GM21360 (cell line): ENCODE results near the gene URAD.
A peak's percentile ranks its signal among the peaks of the same experiment; 100 is the strongest.

Experiments used
- ATAC-seq: cut with Tn5 transposase; IDR thresholded peaks from one replicate; pipeline ENCODE4 v1.9.1; 2021; ENCODE audit warnings: mild to moderate bottlenecking, moderate library complexity; ENCODE audit not compliant: unreplicated experiment

Gene URAD

DNA sequence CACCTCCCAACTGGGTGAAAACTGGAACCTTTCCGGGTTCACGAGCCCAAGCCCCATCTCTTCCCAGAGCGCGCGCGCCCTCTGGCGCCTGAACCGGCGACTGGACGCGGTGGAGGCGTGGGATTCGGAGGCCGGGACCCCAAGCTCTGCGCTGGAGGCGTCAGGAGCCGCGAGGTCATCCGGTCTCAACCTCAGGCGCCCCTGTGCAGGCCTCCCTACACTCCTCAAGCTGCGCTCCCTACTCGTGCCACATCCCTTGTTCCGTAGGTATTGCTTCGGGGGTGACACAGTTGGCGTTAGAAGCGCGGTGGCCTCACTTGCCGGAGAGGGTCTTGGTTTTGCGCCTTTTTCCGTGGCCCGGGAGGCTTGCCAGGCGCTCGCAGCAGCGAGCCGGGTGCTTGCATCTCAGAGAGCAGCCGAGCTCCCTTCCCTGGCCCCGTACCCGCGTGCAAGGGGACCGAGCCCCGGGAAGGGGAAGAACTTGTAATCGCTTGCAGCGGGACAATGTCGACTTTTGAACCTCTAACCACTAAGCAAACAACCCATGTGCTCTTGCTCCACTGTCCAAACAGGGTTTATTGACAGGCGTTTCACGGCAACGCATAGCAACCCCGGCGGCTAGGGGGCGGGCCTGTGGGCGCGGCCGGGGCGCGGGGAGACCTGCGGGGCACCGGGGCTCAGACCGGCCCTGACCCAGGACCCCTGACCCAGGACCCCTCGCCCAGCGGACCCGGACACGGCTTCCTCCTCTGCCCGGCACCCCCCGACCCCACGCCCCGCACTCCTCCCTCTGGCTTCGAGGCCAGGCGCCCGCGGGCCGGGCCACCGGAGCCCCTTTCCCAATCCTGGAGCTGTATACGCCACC is 27.9 kb downstream of the URAD start:
- ATAC-seq, result no peak

DNA sequence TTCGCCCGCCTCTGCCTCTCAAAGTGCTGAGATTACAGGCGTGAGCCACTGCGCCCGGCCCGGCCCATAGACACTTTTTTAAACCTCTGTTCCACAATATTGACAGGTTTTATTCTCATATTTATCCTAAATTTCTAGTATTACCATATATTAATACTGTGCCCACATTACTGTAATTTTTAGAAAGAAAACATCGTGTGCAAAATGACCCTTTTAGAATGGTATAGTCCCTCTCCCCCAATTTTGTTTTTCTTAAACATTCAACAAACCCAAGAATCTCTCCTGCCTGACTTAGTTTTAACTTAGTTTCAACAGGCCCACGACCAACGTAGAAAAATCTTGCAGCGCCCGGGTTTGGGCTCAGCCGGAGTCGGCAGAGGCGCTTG is 28.5 kb downstream of the URAD start:
- ATAC-seq, result no peak

DNA sequence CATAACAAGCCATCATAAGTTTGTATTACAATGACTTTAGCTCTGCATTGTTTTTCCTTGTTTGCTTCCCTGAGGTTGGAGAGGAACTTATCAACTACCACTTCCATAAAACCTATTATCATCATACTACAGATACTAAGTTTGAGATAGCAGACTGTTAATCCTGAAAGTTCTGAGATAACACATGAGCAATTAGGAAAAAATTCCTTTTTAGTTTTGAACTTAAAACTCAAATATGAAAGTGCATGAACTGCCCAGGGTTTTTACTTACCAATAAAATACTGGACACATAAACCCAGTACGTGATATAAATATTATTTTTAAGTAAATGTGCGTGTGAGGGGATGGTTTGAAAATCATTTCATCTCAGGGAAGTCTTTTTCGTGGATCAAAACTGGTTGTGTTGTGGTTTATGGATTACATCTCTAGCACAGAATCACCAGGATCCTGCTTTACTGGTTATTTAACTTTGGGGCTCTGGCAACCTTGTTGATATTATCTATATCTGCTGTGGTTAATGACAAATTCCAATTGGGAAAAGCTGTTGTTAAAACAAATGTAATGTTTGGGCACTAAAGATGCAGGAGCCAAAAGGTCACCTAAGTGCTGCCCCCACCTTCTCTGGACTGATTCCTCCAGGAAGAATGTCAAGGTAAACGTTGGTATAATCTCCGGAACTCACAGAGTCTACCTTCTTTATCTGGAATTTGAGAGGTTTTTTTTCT is 31.8 kb downstream of the URAD start:
- ATAC-seq, result no peak

DNA sequence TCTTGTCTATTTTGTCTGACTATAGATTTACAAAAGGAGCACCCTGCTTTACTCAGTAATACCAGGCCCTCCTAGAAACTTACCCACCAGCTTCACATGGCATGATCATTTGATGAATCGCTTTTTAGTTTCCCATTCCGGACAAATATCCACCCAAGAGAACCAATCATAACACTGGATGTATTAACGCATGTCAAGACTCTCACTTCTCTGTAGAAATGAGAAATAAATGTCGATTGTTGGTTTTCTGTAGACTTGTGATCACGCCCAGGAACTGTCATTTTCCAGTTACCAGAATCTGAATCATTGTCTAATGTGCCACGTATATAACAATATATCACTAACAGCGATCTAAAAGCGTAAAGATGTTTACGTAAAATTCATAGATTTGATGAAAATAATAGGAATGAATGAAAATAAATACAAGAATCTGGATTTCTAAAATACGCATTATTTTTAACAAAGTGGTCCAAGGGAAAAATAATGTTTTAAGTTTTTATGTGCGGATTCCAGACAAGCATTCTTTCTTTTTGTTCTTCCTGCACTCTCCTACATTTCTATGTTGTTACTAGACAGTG is 33.4 kb downstream of the URAD start:
- no peak for ATAC-seq

DNA sequence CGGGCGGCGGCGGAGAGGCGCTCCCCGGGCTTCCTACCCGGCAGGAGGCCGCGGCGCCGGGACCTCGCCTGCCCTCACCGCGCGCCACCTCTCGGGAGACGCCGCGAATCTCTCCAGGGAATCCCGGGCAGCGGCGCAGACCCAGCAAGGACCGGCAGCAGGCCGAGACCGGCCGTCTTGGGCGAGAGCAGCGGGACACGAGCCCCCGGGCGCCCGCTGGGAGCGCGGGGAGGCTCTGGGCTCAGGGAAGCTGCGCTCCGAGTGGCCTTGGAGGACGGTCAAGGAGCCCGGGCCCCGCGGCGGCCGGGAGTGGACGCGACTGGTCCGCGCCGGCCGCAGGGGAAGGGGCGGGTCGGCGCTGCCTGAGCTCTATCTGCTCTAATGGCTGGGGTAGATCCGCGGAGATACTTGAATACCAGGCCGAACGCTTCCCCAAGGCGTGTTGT is 34.1 kb downstream of the URAD start:
- peak; percentile 27 for ATAC-seq

DNA sequence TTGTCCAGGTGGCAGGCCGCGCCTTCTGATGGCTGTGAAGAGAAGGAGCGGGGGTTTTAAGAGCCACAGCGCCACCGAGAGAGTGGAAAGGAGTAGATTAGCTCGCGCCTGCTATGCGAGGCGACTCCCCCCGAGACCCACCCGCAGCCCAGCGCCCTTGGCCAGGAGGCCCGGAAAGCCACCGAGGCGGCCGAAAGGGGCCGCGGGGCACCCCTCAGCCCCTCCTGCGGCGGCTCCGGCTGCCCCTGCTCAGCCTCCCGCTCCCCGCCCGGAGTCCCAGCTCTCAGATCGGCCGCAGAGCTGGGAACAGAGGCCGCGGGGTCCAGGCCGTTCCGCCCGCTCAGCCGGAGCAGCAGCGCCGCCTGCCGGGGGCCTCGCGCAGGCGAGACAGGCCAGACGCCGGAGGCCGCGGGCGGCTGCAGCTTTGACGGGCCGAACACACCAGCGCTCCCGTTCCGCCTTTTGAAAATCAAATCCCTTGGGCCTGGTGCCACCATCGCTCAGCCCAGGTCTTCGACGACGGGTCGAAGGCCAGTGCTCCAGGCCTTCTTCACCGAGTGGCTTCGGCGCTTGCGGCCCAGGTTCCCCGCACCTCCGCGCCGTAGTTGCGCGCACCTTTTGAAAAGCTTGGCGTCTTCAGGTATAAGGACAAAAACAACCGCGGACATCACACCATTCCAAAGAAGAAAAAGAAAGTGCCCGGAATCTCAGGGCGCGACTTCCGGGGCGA is 34.7 kb downstream of the URAD start:
- peak; percentile 85 for ATAC-seq

DNA sequence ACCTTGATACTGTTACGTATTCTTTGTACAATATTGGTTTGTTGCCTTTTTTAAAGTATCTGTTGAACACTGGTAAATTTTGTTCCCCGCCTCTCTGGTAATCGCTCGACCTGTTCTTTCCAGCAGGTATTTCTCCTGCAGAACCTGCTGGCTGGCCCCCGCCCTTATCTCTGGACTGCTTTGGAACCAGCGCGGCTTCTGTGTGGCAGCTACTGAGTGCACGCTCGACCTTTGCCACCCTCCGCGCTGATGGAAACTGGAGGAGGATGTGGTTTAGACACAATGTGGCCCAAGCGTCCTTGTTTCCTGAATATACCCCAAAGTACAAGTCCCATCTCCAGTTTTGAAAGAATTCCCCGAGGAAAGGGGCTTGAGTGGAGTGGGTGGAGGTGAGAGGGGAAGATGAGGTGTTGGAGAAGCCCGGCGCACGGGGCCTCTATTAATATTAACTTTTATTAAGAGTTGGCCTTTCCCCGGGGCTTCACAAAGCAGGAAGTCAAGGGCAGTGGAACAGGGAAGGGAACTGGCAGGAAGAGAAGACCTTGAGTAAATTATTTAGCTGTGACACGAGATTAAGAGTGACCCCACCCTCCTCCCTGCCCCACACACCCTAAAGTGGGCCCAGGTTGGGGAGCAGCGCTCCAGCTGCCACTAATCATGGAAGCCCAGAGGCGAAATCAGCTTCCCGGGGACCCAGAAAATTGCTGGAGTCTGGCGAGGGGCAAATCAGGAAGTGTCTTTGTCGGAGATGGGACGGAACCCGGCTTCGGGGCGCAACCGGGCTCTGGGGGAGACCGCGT is 35.4 kb downstream of the URAD start:
- no peak for ATAC-seq

DNA sequence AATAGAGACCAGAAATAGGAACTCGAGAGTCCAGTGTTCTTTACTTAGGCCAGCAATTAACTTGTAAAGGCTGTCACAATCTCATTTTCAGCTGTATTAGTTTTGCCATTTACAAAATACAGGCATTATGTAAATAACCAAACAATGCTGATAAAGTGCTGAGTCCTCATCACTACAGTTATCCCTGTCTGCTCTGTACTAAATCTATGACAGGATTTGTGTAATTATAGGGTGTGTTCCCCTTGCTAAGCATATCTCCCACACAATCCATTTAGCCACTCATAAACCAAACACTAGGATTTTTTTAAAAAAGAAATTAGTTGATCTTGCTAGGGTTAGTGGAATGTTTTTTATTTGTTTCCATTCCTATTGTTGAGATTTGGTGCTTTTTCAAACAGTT is 45.5 kb downstream of the URAD start:
- ATAC-seq, result no peak

DNA sequence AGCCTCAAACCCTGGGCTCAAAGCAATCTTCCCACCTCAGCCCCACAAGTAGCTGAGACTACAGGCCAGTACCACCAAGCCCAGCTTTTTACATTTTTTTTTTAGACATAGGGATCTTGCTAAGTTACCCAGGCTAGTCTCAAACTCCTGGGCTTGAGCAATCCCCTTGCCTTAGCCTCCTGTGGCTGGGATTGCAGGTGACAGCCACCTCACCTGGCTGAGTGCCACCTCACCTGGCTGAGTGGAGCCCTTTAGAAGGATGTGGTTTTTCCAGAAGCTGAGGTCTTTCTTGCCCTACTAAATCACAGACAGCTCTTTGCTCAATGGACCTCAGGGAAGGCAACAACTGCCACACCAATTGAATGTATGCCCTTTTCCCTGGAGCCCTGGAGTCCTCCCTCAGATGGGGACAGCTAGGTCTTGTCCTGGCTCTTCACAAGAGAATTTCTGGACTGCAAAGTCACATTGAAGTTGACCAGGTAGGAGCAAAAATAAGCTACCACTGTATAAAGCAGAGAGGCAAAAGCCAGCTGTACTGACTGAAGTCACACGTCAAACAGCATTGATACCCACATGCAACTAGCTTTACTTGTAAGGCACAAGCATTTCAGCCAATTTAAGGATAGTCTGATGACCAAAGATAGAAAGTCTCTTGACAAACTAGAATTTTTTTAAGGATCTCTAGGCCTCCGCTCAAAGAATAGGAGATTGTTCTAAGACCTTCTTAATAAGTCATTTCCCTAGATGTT is 54.7 kb downstream of the URAD start:
- no peak for ATAC-seq

DNA sequence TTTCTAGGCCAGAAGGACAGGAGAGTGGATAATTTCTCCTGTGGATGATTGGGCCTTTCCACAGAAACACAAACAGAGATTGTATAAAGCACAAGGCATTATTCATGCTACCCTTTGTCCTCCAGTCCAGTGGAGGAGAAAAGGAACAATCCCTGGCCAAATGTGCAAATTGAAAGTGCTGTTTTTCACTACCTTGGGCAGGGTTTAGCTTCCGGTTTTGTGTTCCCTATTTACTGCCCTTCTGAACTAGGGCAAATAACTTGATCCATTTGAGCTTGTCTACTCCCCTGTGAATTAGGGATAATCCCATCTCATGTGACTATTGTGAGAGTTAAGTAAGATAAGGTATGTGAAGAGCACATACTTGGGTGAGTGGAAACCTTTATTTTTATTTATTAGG is 55.4 kb downstream of the URAD start:
- ATAC-seq, result no peak

DNA sequence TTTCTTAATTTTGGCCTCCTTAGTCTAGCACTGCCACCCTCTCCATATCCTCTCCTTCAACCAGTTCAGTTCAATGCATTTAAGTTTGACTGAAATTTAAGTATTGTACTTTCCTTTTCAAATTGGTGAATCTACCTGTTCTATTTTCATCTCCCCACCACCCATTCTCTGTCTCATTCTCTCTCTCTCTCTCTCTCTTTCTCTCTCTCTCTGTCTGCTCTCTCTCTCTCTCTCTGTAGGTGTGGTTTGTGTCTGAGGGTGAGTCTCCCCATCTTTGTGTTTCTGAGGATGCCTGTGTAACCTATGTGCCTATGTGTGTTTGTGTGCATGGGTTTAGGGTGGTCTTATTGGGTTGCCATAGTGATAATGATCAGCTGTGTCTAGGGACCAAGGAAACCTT is 58.6 kb downstream of the URAD start:
- ATAC-seq, result no peak

DNA sequence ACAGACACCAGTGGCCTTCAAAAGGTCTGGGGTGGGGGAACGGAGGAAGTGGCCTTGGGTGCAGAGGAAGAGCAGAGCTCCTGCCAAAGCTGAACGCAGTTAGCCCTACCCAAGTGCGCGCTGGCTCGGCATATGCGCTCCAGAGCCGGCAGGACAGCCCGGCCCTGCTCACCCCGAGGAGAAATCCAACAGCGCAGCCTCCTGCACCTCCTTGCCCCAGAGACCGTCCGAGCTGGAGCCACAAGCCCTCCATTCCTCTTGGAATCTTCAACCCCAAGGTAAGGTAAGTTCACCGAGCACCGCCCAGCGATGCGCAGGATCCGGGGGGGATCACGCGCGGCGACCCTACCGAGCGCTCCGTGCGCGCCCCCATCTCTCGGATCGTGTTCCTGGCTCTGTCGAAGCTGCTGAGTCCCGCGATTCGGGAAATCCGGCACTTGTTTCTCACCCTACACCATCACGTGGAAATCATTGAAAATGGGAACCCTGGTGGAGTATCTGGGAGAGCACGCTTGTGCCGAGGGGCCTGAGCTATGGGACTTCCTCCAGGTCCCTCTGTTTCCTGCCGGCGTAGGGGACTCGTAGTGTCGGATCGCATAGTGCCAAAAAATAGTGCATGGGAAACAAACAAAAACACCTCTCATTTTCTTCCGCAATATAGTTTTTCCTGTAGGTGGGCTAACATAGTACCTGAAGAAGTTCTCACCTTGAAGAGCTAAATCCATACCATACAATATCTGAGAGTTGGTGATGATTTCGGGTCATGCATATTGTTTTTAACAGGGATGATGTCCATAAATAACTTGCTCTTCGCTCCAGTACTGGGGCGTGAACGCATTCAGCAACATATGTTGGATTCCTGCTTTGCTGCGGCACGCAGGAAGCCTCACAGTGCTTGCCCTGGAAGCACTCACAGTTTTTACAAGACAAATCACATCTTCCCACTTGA is 59.4 kb downstream of the URAD start:
- no peak for ATAC-seq

DNA sequence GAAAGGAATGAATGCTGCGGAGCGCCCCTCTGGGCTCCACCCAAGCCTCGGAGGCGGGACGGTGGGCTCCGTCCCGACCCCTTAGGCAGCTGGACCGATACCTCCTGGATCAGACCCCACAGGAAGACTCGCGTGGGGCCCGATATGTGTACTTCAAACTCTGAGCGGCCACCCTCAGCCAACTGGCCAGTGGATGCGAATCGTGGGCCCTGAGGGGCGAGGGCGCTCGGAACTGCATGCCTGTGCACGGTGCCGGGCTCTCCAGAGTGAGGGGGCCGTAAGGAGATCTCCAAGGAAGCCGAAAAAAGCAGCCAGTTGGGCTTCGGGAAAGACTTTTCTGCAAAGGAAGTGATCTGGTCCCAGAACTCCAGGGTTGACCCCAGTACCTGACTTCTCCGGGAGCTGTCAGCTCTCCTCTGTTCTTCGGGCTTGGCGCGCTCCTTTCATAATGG is 60.1 kb downstream of the URAD start:
- ATAC-seq, result no peak
